Breast epithelium (tissue), 4 donors: ENCODE measurements around the gene PAX4. TPM values are rescaled to one million over a fixed set of nuclear protein-coding genes. Genes with fewer than 3 reads are reported as not detected.

ENCODE experiments used
- DNase-seq, 2 donors: peaks; one replicate each; pipeline ENCODE4 v3.0.0-alpha.2; 2019; ENCODE audit warnings: low spot score in 2 of 2
- H3K27ac ChIP-seq, 2 donors: fragments of 200-600 bp; sonication (generic) in 1 of 2; one replicate each; pipeline ENCODE4 v1.5.1; 2016 to 2019; ENCODE audit warnings: mild to moderate bottlenecking in 1 of 2
- H3K27me3 ChIP-seq, 2 donors: fragments of 200-600 bp; sonication (generic) in 1 of 2; one replicate each; pipeline versions ENCODE4 v1.5.1 to v1.6.0; 2017 to 2019; ENCODE audit warnings: control low read depth in 1 of 2, mild to moderate bottlenecking in 1 of 2
- H3K36me3 ChIP-seq: fragments of 200-600 bp; one replicate; pipeline ENCODE4 v1.5.1; 2019
- H3K4me1 ChIP-seq, 2 donors: fragments of 200-600 bp; sonication (generic); one replicate each; pipeline ENCODE4 v1.5.1; 2016 to 2019; ENCODE audit warnings: control low read depth in 1 of 2
- H3K4me3 ChIP-seq, 3 donors: fragments of 200-600 bp; sonication (generic); 1 replicate in 2 of 3; 2 replicates in 1 of 3; pipeline ENCODE4 v1.5.1; 2016 to 2019; ENCODE audit warnings: mild to moderate bottlenecking in 3 of 3, moderate library complexity in 2 of 3
- H3K9me3 ChIP-seq, 2 donors: fragments of 200-600 bp; sonication (generic) in 1 of 2; one replicate each; pipeline ENCODE4 v1.5.1; 2016 to 2019; ENCODE audit warnings: control low read depth in 1 of 2
- POLR2A ChIP-seq: fragments of 450-650 bp; IDR thresholded peaks from one replicate; pipeline ENCODE4 v1.6.1; 2016; ENCODE audit warnings: antibody characterized with exemption, mild to moderate bottlenecking, moderate library complexity
- POLR2AphosphoS5 ChIP-seq, 3 donors: sonication (generic); formaldehyde crosslinking; IDR thresholded peaks; one replicate each; pipeline ENCODE4 v1.6.1; 2017; ENCODE audit warnings: antibody characterized with exemption in 3 of 3
- intact Hi-C: fragments of 100-400 bp; cut with DNase I; formaldehyde crosslinking; loops from one replicate; pipeline ENCODE4 v1.15.1; 2023; ENCODE audit warnings: low total_unique reads
- total RNA-seq, 3 donors: library from RNA; depleted of rRNA; stranded (reverse); fragments of >200 nt; gene quantifications; one replicate each; pipeline ENCODE4 v1.1.0, GENCODE V29; 2016
- TF ChIP-seq, protein P1 (sequence below), 3 donors: fragments of 450-650 bp; IDR thresholded peaks; one replicate each; pipeline ENCODE4 v1.5.1; 2016 to 2017; ENCODE audit warnings: antibody characterized with exemption in 3 of 3, mild to moderate bottlenecking in 3 of 3, moderate library complexity in 3 of 3

PAX4 gene
- total RNA-seq, 3 donors from 2014 or later = not detected

GRCh38 chr7:127647636-127648035 is 29.7 kb upstream of the PAX4 start:
- intact Hi-C loops = no loop called here
- no peaks in the 10 kb centered on the region for H3K9me3 ChIP-seq
- no peak overlapping the region for H3K4me3 ChIP-seq
- no peak for DNase-seq
- no peaks in the 10 kb centered on the region for H3K4me1 ChIP-seq
- H3K27me3 ChIP-seq = no peaks in the 10 kb centered on the region
- no peaks in the 10 kb centered on the region for H3K36me3 ChIP-seq
- TF ChIP-seq POLR2AphosphoS5 (IDR thresholded peaks at IDR 0.05) (no peak), POLR2A (no peak)
- TF ChIP-seq, protein P1, sequence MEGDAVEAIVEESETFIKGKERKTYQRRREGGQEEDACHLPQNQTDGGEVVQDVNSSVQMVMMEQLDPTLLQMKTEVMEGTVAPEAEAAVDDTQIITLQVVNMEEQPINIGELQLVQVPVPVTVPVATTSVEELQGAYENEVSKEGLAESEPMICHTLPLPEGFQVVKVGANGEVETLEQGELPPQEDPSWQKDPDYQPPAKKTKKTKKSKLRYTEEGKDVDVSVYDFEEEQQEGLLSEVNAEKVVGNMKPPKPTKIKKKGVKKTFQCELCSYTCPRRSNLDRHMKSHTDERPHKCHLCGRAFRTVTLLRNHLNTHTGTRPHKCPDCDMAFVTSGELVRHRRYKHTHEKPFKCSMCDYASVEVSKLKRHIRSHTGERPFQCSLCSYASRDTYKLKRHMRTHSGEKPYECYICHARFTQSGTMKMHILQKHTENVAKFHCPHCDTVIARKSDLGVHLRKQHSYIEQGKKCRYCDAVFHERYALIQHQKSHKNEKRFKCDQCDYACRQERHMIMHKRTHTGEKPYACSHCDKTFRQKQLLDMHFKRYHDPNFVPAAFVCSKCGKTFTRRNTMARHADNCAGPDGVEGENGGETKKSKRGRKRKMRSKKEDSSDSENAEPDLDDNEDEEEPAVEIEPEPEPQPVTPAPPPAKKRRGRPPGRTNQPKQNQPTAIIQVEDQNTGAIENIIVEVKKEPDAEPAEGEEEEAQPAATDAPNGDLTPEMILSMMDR (IDR thresholded peaks at IDR 0.05) = no peak
- H3K27ac ChIP-seq = no peak overlapping the region

DNA sequence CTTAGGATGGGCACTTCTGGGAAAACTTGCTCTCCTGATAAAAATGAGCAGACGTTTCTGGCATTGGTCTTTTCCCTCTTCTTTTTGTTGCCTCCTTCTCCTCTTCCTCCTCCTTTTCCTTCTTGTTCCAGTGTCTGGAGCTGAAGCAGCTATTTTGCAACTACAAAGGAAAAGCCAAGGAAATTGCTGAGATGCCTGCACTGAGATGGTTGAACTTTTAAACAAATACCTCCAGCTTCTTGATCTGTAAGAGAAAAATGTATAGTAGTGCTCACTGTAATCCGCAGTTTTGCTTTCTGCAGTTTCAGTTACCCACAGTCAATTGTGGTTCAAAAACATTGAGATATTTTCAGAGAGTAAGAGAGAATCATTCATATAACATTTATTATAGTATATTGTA is 26.5 kb upstream of the PAX4 start:
- H3K27me3 ChIP-seq = no peaks in the 10 kb centered on the region
- no peak overlapping the region for H3K27ac ChIP-seq
- intact Hi-C loops = no loop called here
- no peak for DNase-seq
- no peak overlapping the region for H3K4me3 ChIP-seq
- no peaks in the 10 kb centered on the region for H3K9me3 ChIP-seq
- no peaks in the 10 kb centered on the region for H3K36me3 ChIP-seq
- TF ChIP-seq POLR2A (no peak), POLR2AphosphoS5 (IDR thresholded peaks at IDR 0.05) (no peak)
- TF ChIP-seq, protein P1 (IDR thresholded peaks at IDR 0.05) = no peak
- H3K4me1 ChIP-seq = no peaks in the 10 kb centered on the region

- Histone ChIP-seq H3K27me3 (no peaks in the 10 kb centered on the region), H3K4me1 (no peaks in the 10 kb centered on the region), H3K9me3 (no peaks in the 10 kb centered on the region), H3K27ac (no peak overlapping the region), H3K4me3 (no peak overlapping the region), H3K36me3 (no peaks in the 10 kb centered on the region)
- TF ChIP-seq POLR2A = no peak
- TF ChIP-seq POLR2AphosphoS5 (IDR thresholded peaks at IDR 0.05) = no peak
- TF ChIP-seq, protein P1 (IDR thresholded peaks at IDR 0.05) = no peak
- no peak for DNase-seq
- intact Hi-C loops = loop anchor here (2.0 kb wide), 1 partner anchor 61 kb away; no protein-coding TSS in a partner anchor
Observed at GRCh38 chr7:127638197-127638596, 20.3 kb upstream of the PAX4 start.

- no peak for DNase-seq
- Histone ChIP-seq H3K36me3 (no peaks in the 10 kb centered on the region), H3K4me3 (no peak overlapping the region), H3K27ac (no peak overlapping the region), H3K9me3 (no peaks in the 10 kb centered on the region), H3K4me1 (no peaks in the 10 kb centered on the region), H3K27me3 (no peaks in the 10 kb centered on the region)
- intact Hi-C loops = no loop called here
- TF ChIP-seq POLR2AphosphoS5 (IDR thresholded peaks at IDR 0.05) (no peak), POLR2A (no peak)
- TF ChIP-seq, protein P1 (IDR thresholded peaks at IDR 0.05) = no peak
Observed at GRCh38 chr7:127635659-127636285, 17.8 kb upstream of the PAX4 start.

- intact Hi-C loops = no loop called here
- H3K4me3 ChIP-seq = no peak overlapping the region
- TF ChIP-seq, protein P1 (IDR thresholded peaks at IDR 0.05) = no peak
- TF ChIP-seq POLR2A (no peak), POLR2AphosphoS5 (IDR thresholded peaks at IDR 0.05) (no peak)
Observed at GRCh38 chr7:127632276-127632910, 14.5 kb upstream of the PAX4 start.

More at GRCh38 chr7:127632276-127632910, 14.5 kb upstream of the PAX4 start:
- Histone ChIP-seq H3K27ac (no peak overlapping the region), H3K4me1 (no peaks in the 10 kb centered on the region), H3K27me3 (no peaks in the 10 kb centered on the region), H3K9me3 (no peaks in the 10 kb centered on the region), H3K36me3 (no peaks in the 10 kb centered on the region)
- DNase-seq = no peak
